ENCODE data around the gene REC8. TPM values are rescaled to one million over a fixed set of nuclear protein-coding genes. Genes with fewer than 3 reads are reported as not detected.

The REC8 gene
- total and polyA plus RNA-seq, 10 of the 15 experiments (the other 5 are each of a cell fraction or from before 2014, with no cell fraction given) = 4.2 to 76.9 (median 29.1) TPM

DNA sequence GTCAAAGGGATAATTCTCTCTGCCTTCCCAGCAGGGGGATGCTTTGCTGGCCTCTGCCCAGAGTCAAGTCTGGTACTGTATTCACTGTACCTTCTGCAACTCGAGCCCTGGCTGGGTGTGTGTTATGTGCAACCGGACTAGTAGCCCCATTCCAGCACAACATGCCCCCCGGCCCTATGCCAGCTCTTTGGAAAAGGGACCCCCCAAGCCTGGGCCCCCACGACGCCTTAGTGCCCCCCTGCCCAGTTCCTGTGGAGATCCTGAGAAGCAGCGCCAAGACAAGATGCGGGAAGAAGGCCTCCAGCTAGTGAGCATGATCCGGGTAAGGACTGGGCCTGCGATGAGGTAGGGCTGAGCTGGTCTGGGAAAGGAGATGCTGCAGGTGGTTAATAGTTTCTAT lies 21.3 kb upstream of the REC8 start (continued):
- TF ChIP-seq BCL3 (IDR thresholded peaks at IDR 0.05; ENCODE audit: borderline replicate concordance, insufficient read depth, low read depth, low read length, poor library complexity, severe bottlenecking) = no peak
- TF ChIP-seq POLR2A (IDR thresholded peaks at IDR 0.05; ENCODE audit: low read depth, low read length) = no peak
- no peak for TF ChIP-seq ZNF217 (IDR thresholded peaks at IDR 0.05)
- TF ChIP-seq HDGF (IDR thresholded peaks at IDR 0.05) = no peak
- no peak for TF ChIP-seq MEF2B (IDR thresholded peaks at IDR 0.05; ENCODE audit: partially characterized antibody, poor library complexity, severe bottlenecking)

DNA sequence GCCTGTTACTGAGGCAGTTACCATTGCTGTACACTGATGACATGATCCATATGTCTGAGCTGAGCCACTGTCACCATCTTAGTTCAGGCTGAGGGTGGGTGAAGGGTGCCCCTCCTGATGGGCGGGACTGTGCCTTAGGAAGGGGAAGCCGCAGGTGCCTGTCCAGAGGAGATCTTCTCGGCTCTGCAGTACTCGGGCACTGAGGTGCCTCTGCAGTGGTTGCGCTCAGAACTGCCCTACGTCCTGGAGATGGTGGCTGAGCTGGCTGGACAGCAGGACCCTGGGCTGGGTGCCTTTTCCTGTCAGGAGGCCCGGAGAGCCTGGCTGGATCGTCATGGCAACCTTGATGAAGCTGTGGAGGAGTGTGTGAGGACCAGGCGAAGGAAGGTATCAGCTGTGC lies 20.9 kb upstream of the REC8 start:
- H3K9me3 ChIP-seq (replicated peaks; ENCODE audit: control insufficient read depth, insufficient read depth, low read length) = no peaks in the 10 kb centered on the region; the same call in 2 of the 3 replicates
- no peaks in the 10 kb centered on the region for H3K4me1 ChIP-seq (ENCODE audit: control insufficient read depth, insufficient read depth, low read length)
- intact Hi-C loops (cut with micrococcal nuclease; ENCODE audit: unreplicated experiment) = no loop called here
- DNase-seq (ENCODE audit: low read depth, low spot score) (no peak), ATAC-seq (no peak), FAIRE-seq (no peak)
- 97% methylated on average over 9 of the region's 9 CpGs for WGBS (ENCODE audit: insufficient coverage, insufficient replicate concordance, low lambda C conversion rate, missing lambda C conversion rate)
- CTCF ChIA-PET = interaction anchor here (2.2 to 8.2 kb wide), 2 partner anchors 10 to 42 kb away, joined by 6 to 63 read pairs; partner anchors contain the start of gene IRF9
- BruUV-seq (replicated peaks) = no TSS peak
- SMC1A ChIA-PET (ENCODE audit: uncharacterized antibody, unreplicated experiment) = interaction anchor here (3.6 kb wide), 1 partner anchor 11 kb away, joined by 22 read pairs; the partner anchor contains the start of gene IRF9
- no peak overlapping the region for H3K4me2 ChIP-seq (ENCODE audit: control insufficient read depth, insufficient read depth)
- RAD21 ChIA-PET (ENCODE audit: unreplicated experiment) = no interaction called here
- H4K20me1 ChIP-seq (ENCODE audit: control insufficient read depth, insufficient read depth) = no peaks in the 10 kb centered on the region
- peaks cover 34% of the 10 kb centered on the region for H3K79me2 ChIP-seq (ENCODE audit: control insufficient read depth, insufficient read depth, low read length)
- POLR2A ChIA-PET = interaction anchor here (0.7 to 2.6 kb wide), 5 partner anchors 10 to 44 kb away, joined by 3 to 21 read pairs (median 3); partner anchors contain the start of genes DCAF11, EMC9, IRF9 and NRL
- TF ChIP-seq E2F4 (IDR thresholded peaks at IDR 0.05; ENCODE audit: low read depth, low read length) (no peak), E2F8 (IDR thresholded peaks at IDR 0.05; ENCODE audit: low read depth, partially characterized antibody) (no peak), ZNF274 (IDR thresholded peaks at IDR 0.05; ENCODE audit: insufficient read depth, insufficient read length) (no peak), JUND (IDR thresholded peaks at IDR 0.05; ENCODE audit: low read depth, low read length) (no peak), TARDBP (IDR thresholded peaks at IDR 0.05; ENCODE audit: borderline replicate concordance) (no peak), RUNX3 (IDR thresholded peaks at IDR 0.05; ENCODE audit: low read length) (no peak)
- TF ChIP-seq, protein P1, sequence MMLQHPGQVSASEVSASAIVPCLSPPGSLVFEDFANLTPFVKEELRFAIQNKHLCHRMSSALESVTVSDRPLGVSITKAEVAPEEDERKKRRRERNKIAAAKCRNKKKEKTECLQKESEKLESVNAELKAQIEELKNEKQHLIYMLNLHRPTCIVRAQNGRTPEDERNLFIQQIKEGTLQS (IDR thresholded peaks at IDR 0.05; ENCODE audit: borderline replicate concordance, extremely low read depth, low read depth, low read length) = no peak
- no peaks in the 10 kb centered on the region for H3K27me3 ChIP-seq (replicated peaks in 1 of 2; ENCODE audit: control insufficient read depth in 2 of 2, insufficient read depth in 2 of 2, low read length in 1 of 2)
- no peak overlapping the region for H3K27ac ChIP-seq (ENCODE audit: control insufficient read depth, insufficient read depth)
- in situ Hi-C loops (cut with MboI) = no loop called here
- no peak overlapping the region for H2AFZ ChIP-seq (ENCODE audit: control insufficient read depth, low read depth, low read length)
- no peak overlapping the region for H3K9ac ChIP-seq (ENCODE audit: control insufficient read depth, insufficient read depth, low read length)
- H3K36me3 ChIP-seq (ENCODE audit: control insufficient read depth in 2 of 2, insufficient read depth in 2 of 2, low read length in 1 of 2) = peaks cover 27 to 31% of the 10 kb centered on the region in 2 experiments
- H3K4me3 ChIP-seq = no peak overlapping the region
